GM10248 (cell line): Measurements from ENCODE around the gene GHR.

Source experiments
- CTCF ChIA-PET: fragments of 300-600 bp; sonication (Branson Sonifier 250); formaldehyde crosslinking; extraction: SDS; loops from one replicate; lab custom pipeline; 2021; ENCODE audit warnings: antibody characterized with exemption; lab: Yijun Ruan, JAX
- POLR2A ChIA-PET: fragments of 350-650 bp; sonication (Branson Sonifier 250); formaldehyde crosslinking; extraction: SDS; loops from one replicate; lab custom pipeline; 2020; ENCODE audit warnings: antibody characterized with exemption; lab: Yijun Ruan, JAX
- DNase-seq: peaks from one replicate; pipeline ENCODE4 v3.0.0; 2012; ENCODE audit errors: extremely low spot score
- CTCF ChIP-seq: IDR thresholded peaks from 2 replicates; pipeline ENCODE4 v1.5.1; 2012; ENCODE audit warnings: mild to moderate bottlenecking, low read depth; ENCODE audit errors: extremely low read depth, missing control alignments, control extremely low read depth

GHR gene

GRCh38 chr5:42502613-42503470 is 79.6 kb downstream of the GHR start:
- POLR2A ChIA-PET, result no interaction called here
- no peak for TF ChIP-seq CTCF
- CTCF ChIA-PET, result no interaction called here
- DNase-seq, result no peak

GRCh38 chr5:42506662-42507061 is 83.4 kb downstream of the GHR start:
- no peak for DNase-seq
- TF ChIP-seq CTCF, result no peak
- POLR2A ChIA-PET, result no interaction called here
- CTCF ChIA-PET, result interaction anchor here (1.2 to 1.5 kb wide), 2 partner anchors 11 to 13 kb away, joined by 3 to 4 read pairs; no protein-coding TSS in a partner anchor

- POLR2A ChIA-PET, result no interaction called here
- no peak for DNase-seq
- CTCF ChIA-PET, result interaction anchor here (1.0 to 1.5 kb wide), 3 partner anchors 10 to 57 kb away, joined by 3 to 4 read pairs (median 3); no protein-coding TSS in a partner anchor
- TF ChIP-seq CTCF, result no peak
Observed at GRCh38 chr5:42507451-42508097, 84.3 kb downstream of the GHR start.

- no peak for TF ChIP-seq CTCF
- DNase-seq, result no peak
- CTCF ChIA-PET, result interaction anchor here (1.6 to 1.7 kb wide), 2 partner anchors 12 to 14 kb away, joined by 4 read pairs; no protein-coding TSS in a partner anchor
- POLR2A ChIA-PET, result no interaction called here
Observed at GRCh38 chr5:42513246-42513645, 90.0 kb downstream of the GHR start.

- DNase-seq, result no peak
- POLR2A ChIA-PET, result no interaction called here
- CTCF ChIA-PET, result interaction anchor here (0.8 to 1.7 kb wide), 5 partner anchors 11 to 375 kb away, joined by 4 to 5 read pairs (median 4); no protein-coding TSS in a partner anchor
- no peak for TF ChIP-seq CTCF
Observed at GRCh38 chr5:42514754-42515153, 91.5 kb downstream of the GHR start.

GRCh38 chr5:42515504-42515903 is 92.3 kb downstream of the GHR start:
- CTCF ChIA-PET, result interaction anchor here (0.8 to 1.7 kb wide), 4 partner anchors 11 to 374 kb away, joined by 4 to 5 read pairs (median 4); no protein-coding TSS in a partner anchor
- POLR2A ChIA-PET, result no interaction called here
- no peak for DNase-seq
- no peak for TF ChIP-seq CTCF
